Measurements from ENCODE around the gene ZBTB7C.

DNA sequence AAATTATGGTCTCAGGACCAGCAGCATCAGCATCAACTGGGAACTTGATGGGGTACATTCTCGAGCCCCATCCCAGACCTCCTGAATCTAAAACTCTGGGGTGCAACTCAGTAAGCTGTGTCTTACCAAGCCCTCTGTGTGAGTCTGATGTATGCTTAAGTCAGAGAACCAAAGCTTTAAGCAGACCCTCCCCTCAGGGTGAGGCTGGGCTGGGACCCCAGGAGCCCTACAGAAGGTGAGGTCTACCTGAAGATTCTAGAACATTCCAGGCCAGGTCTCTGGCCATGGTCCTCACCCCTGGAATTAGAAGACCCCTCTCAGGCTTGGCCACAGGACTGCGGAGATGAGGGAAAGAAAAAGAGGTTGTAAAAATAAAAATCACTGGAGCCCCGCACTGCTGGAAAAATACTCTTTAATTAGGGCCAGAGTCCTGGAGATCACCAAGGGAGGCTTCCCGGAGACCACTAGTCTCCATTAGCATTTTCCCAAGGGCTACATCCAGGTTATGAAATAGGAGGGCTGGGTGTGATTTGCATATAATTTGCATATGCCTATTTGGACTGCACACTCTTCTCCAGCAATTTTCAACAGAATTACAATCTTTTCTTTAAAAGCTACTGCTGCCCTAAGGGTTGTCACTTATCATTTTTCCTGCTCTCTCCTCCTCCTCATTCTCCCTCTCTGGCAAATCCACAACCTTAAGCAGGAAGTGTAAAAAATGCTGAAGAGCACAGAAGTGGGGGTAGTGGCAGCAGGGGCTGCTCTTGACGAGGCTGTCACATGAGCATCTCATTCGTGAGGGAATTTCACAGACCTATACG is 100.2 kb downstream of the ZBTB7C start:
- TF ChIP-seq, protein P1, sequence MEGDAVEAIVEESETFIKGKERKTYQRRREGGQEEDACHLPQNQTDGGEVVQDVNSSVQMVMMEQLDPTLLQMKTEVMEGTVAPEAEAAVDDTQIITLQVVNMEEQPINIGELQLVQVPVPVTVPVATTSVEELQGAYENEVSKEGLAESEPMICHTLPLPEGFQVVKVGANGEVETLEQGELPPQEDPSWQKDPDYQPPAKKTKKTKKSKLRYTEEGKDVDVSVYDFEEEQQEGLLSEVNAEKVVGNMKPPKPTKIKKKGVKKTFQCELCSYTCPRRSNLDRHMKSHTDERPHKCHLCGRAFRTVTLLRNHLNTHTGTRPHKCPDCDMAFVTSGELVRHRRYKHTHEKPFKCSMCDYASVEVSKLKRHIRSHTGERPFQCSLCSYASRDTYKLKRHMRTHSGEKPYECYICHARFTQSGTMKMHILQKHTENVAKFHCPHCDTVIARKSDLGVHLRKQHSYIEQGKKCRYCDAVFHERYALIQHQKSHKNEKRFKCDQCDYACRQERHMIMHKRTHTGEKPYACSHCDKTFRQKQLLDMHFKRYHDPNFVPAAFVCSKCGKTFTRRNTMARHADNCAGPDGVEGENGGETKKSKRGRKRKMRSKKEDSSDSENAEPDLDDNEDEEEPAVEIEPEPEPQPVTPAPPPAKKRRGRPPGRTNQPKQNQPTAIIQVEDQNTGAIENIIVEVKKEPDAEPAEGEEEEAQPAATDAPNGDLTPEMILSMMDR (tag by site-specific recombination; IDR thresholded peaks at IDR 0.05) = no peak
- TF ChIP-seq REST (tag by site-specific recombination; IDR thresholded peaks at IDR 0.05) (no peak), ZNF184 (tag by site-specific recombination; IDR thresholded peaks at IDR 0.05) (no peak), MEIS1 (CRISPR knock-in tag; IDR thresholded peaks at IDR 0.05; ENCODE audit: borderline replicate concordance) (no peak), SCRT1 (tag by site-specific recombination; IDR thresholded peaks at IDR 0.05; ENCODE audit: borderline replicate concordance) (no peak), KLF17 (tag by site-specific recombination; IDR thresholded peaks at IDR 0.05) (no peak), ZFP41 (tag by site-specific recombination; IDR thresholded peaks at IDR 0.05; ENCODE audit: borderline replicate concordance) (no peak), ZNF654 (tag by site-specific recombination; IDR thresholded peaks at IDR 0.05; ENCODE audit: low read depth) (no peak), ZNF830 (tag by site-specific recombination; IDR thresholded peaks at IDR 0.05; ENCODE audit: low read depth) (no peak)
